Measurements from ENCODE around the gene MRPS30.
"Not testable (repeated sequence)": the region's sequence is repeated elsewhere in the genome, so short reads cannot be mapped to it uniquely, and the experiment has no call there.

MRPS30 gene

DNA sequence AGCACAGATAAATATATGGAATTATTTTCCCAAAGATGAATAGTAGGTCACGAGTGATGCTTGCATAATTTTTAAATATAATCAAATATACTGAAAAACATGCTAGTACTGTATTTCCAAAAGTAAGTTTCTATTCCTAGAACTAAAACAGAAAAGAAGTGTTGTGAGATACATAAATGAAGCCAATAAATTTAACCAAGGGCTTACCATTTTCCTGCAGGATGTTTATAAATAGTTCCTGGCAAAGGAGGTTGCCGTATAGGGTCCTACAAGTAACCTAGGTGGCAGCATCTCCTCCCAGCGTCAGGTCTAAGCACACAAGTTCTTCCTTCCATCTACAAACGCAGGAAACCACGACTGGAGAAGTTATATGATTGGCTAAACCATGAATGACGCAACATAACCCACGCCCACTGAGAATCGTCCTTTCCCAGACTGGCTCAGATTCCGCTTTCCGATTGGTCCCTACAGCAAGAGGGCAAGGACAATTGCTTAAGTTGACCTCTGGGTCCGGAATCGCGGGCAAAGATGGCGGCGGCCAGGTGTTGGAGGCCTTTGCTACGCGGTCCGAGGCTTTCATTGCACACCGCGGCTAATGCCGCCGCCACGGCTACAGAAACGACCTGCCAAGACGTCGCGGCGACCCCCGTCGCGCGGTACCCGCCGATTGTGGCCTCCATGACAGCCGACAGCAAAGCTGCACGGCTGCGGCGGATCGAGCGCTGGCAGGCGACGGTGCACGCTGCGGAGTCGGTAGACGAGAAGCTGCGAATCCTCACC is at the start of gene MRPS30:
Gene MRPS30, plus strand, starts transcription at position 513 of the 780 bp plus-strand sequence. Its CDS starts 16 bp downstream, at position 529.
- DNase-seq: peak; percentile 83

DNA sequence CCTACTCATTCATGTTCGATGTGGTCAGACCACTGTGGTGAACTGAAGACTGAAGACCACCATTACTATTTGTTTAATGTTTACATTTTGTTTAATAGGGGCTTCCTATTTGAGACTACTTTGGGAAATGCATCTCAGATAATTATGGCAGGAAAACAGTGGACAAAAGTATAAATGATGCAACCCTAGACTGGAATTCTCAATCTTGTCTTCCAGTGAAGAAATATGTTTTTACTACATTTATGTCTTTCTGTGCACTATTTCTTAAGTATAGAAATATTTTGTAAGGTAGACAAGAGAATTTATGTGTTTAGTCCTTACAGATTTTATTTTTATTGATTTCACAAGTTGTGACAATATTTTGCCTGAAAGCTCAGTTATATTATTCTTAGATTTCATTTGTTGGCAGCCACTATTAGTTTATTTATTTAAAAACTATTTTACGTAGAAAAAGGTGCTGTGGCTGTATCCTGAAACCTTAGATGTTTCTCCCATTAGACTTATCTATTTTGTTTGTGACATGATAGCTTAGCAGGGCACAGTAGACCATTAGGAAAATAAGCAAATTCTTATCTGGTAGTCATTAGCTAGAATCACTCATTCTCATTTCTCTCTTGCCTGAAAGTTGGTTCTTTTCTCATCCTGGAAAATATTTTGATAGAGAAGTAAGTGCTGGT is 39.4 kb upstream of the MRPS30 start:
- no peak for DNase-seq

DNA sequence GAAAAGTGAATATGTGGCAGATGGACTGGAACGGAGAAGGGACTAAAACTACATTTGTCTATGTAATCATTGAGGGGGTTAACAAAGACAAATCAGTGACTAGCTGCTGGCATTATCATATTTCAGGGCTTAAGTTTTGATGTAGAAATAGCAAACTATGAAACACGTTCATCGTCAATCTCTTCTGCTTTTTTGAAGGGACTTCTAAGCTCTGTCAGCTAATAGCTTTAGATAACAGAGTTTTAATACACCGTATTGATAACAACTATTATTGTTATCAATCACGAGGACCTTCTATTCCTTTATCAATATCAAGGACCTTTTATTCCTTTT is 38.9 kb upstream of the MRPS30 start:
- no peak for DNase-seq

DNA sequence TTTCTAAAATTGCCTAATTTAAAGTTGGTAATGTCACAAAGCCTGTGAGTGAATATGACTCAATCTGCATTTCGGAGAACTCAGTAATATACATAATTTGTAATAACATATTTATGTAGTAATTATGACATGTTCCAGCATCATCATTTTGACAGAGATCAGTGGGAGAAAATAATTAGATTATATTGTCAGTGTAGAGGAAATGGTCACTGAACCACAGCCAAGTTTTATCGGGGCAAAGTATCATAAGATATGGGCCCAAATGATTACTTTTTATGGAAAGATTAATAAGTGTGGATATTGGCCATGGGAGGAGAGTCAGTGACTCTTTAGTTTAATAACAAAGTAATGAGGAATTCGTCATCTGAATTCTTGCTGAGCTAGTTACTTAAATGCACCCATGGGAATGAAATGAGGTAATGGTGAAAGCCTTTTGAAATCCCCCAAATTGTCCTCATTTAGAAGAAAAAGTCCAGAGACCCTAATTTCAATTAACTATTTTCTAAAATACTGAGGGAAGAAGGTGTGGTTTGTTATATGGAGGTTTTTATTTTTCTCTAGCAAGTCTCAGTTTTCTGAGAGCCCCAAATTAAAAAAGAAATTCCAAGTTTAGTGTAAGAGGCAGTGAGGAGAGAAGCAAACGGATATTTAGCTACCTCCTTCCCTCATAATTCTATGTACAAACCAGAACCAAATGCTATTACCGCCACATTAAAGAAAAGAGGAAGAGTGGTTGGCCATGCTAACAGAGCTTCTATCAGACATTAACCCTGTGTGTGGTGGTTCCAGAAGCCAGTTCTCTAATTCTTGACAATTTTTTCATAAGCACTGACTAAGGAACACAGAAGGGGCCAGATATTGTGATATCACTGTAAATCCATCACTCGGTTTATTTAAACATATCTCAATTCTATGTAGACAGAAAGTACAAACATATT is 37.7 kb upstream of the MRPS30 start:
- DNase-seq: no peak

DNA sequence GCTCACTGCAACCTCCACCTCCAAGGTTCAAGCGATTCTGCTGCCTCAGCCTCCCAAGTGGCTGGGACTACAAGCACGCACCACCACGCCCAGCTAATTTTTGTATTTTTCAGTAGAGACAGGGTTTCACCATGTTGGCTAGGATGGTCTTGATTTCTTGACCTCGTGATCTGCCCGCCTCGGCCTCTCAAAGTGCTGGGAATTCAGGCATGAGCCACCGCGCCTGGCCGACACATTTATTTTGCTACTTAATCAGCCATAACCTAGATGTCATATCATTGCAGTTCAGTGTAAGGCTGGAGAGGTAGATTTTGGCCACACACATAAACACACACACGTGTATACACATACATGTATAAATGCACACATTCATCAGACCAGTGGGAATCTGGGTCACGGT is 36.4 kb upstream of the MRPS30 start:
- DNase-seq: not testable (repeated sequence)

DNA sequence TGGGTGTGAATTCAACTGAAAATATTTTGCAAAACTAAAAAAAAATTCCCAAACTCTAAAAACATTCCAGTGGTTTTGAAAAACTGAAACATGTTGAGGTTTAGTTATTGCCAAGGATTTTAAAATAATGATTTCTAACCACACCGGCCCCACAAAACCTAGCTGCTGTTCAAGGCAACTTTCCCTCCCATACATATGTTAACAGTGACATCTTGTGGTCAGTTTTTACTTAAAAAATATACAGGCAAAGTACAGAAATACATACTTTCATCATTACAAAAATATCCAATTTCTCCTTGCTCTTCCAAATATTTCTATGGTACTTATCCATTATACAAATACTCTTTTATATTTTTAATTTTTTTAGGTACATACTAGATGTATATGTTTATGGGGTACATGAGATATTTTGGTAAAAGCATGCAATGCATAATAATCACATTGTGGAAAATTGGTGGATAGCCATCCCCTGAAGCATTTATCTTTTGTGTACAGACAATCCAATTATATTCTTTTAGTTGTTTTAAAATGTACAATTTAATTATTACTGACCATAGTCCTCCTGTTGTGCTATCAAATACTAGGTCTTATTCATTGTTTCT is 34.4 kb upstream of the MRPS30 start:
- DNase-seq: no peak

DNA sequence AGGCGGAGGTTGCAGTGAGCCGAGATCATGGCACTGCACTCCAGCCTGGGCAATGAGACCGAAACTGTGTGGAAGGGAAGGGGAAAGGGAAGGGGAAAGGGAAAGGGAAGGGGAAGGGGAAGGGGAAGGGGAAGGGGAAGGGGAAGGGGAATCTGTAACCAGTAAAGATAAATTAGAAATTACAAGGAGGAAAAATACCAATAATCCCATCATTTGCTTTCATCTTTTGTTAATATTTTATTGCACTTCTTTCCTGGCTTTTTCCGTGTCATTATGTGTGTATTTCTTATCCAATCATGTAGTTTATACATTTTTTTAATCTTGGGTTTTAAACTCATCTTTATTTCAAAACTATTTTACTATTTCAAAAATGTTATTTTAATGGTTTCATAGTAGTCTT is 29.6 kb upstream of the MRPS30 start:
- no peak for DNase-seq

DNA sequence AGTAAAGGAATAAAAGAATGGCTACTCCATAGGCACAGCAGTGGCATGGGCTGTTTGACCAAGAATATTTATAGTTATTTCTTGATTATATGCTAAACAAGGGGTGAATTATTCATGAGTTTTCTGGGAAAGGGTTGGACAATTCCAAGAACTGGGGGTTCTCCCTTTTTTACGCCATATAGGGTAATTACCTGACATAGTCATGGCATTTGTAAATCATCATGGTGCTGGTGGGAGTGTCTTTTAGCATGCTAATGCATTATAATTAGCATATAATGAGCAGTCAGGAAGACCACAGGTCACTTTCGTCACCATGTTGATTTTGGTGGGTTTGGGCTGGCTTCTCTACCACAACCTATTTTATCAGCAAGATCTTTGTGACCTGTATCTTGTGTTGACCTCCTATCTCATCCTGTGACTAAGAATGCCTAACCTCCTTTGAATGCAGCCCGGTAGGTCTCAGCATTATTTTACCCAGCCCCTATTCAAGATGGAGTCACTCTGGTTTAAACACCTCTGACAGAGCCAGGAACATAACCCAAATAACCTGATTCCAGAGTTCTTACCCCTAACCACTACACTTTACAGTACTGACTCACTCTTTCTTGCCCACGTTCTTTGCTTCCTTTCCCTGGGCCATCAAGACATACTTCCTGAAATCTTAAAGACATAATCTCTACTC is 25.0 kb upstream of the MRPS30 start:
- no peak for DNase-seq

DNA sequence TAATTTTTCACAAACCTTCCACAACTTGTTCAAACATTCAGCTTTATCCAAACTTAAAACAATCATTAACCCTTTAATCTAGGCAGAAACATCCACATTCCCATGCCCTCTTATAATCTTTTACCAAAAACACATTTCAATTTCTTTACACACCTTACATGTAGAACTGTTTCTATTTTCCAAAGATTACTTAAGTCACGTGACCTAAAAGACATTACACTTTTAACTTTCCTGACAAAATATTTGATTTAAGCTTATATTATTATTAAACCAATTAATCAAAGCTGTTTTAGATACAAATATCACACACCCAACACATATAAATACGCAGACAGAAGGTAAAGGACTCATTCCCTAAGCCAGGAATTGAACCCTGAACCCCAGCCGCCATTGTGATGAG is 21.0 kb upstream of the MRPS30 start:
- no peak for DNase-seq

DNA sequence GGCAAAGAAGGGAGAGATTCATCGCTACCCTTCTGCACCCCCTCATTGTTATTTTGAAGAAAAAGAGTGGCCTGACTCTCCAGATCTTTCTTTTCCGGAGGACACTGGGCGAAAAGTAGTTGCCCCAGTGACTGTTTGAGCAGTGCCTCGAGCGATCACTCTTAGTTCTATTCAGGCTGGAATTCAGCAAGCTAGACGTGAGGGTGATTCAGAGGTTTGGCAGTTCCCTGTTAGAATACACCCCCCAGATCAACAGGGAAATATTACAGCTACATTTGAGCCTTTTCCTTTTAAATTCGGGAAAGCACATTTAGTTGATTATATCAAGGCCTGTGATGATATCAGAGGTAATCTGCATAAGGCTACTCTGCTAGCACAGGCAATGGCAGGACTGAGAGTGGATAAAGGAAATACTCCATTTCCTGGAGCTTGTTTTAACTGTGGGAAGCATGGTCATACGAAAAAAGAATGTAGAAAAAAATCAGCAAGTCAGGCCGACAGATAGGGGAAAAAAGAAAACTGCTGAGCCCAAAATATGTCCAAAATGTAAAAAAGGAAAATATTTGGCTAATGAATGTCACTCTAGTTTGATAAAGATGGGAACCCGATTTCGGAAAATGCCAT is 19.3 kb upstream of the MRPS30 start:
- DNase-seq: not testable (repeated sequence)

DNA sequence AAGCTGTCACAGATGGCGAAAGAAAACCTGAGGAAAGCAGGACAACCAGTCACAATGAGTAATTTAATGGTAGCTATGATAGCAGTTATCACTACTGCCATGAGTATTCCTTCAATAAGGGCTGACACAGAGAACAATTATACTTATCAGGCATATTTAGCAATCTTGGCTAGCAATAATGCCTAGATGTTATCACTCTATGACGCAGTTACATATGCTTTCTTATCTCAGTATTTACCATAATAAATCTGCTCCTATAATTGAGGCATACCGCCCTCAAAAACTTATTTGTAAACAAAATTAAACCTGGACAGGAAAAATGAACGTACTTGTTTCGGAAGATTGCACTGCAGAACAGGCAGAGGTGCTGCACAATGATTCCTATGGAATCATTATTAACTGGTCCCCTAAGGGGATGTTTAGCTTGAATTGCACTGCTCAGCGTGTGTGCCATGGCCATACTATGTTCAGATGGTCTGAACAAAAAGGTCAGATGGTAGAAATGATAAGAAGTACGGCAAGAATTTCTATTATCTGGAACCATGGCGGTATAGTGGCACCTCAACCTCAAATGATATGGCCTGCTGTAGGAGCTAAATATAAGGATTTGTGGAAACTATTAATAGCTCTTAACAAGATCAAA is 16.6 kb upstream of the MRPS30 start:
- not testable (repeated sequence) for DNase-seq

DNA sequence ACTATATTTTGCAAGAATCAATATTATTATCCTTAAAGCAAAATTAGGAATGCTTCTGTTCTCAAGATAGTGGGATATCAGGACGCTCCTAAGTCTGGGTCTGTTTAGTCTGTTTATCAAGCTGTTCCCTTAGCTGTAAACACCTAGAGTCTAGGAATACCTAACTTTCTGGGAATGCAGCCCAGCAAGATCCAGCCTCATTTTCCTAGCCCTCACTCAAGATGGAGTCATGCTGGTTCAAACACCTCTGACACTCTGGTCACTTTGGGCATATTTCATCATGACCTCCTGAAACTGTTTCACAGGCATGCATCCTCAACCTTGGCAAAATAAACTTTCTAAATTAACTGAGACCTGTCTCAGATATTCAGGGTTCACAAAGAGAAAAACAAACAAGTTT is 14.4 kb upstream of the MRPS30 start:
- DNase-seq: no peak

DNA sequence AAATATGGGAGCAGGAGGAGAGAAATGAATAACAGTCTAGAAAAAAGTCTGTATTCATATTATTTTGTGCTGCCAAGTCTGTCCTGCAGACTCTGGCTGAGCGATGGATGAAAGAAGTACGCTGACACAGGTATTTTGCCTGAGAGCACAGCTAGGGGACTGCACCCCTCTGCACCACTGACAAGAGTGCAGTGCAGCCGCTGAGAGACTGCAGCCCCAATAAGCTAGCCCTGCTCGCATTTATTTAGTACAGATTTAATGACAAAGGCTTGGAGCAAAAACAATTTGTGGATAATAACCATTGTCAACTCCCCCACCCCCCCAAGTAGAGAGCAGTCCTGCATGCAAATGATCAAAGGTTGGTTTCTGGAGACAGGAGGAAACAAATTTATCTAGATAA is 13.3 kb upstream of the MRPS30 start:
- no peak for DNase-seq

DNA sequence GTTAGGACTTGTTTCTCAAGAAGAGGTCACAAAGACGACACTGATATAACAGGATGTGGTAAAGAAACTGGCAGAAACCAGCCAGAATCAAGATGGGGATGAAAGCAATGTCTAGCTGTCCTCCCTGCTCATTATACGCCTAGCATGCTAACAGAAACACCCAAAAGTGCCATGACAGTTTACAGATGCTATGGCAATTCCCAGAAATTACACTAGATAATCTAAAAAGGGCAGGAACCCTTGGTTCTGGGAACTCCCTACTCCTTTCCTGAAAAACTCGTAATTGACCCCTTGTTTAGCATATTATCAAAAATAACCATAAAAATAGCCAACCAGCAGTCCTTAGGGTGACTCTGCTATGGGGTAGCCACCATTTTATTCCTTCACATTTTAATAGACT is 10.9 kb upstream of the MRPS30 start:
- DNase-seq: no peak

DNA sequence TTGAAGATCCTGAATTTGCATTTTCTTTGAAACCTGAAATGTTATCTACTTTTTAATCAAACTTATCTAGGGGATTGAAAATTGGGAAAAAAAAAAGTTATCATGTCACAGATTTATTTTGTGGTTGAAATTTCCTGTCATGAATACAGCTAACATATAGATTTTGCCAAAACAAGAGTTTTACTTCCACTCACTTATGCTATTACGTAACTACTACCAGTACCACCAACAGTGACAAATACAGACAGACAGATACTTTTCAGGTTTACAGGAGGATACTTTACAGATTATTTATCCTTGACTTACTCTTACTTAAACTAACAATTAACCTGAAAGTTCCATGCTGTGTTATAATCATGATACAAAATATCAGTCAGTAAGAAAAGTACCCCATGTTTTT is 6.8 kb upstream of the MRPS30 start:
- DNase-seq: no peak

DNA sequence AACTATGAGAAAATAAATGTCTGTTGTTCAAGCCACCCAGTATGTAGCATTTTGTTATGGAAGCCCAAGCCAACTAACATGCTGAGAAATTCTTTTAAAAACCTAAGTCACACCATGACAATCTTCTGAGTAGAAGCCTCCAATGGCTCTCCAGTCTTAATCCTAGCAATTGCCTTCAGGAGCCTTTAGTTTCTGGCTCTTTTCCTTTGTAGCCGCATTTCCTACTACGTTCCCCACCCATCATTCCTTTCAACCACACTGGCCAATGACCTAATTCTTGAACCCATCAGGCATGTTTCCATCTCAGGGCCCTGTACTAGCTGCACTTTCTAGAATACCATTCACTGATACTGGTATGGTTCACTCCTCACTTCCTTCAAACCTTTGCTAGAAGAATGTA is 2.1 kb upstream of the MRPS30 start:
- no peak for DNase-seq

DNA sequence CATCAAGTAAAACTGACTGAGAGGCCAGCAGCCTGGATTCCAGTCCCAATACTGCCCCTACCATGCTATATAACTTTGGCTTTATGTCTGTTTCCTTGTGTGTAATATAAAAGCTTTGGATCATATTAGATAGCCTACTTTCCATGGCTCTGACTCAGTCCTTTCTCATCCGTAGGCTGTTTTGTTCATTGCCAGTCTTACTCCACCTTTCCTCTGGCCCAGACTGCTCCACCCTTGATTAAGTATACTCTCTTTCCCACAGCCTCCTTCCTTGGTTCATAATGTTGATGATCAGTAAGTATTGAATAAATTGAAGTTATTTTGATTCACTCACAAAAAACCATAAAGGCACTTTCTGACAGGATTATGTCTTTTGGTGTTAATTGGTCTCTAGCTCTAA is 1.5 kb upstream of the MRPS30 start:
- DNase-seq: no peak

DNA sequence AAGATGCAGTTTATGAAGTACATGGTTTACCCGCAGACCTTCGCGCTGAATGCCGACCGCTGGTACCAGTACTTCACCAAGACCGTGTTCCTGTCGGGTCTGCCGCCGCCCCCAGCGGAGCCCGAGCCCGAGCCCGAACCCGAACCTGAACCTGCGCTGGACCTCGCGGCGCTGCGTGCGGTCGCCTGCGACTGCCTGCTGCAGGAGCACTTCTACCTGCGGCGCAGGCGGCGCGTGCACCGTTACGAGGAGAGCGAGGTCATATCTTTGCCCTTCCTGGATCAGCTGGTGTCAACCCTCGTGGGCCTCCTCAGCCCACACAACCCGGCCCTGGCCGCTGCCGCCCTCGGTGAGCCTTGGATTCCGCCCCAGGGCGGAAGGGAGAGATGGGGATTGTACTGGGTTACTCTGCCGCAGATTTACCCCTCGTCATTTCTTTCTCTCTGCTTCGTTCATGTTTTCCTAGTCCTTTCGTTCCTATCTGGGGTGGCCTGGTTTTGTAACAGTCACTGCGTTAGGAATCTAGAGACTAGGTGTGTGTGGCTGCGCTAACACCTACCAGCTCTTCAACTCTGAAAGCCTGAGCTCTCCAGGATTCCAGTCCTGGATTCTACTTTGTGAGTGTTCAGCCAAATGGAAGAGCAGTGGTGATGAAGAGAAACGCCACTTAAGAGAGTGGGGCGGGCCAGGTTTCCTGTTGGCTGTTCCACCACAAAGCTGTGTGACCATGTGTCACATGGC is 638 bp downstream of the MRPS30 start:
- DNase-seq: peak; percentile 22

DNA sequence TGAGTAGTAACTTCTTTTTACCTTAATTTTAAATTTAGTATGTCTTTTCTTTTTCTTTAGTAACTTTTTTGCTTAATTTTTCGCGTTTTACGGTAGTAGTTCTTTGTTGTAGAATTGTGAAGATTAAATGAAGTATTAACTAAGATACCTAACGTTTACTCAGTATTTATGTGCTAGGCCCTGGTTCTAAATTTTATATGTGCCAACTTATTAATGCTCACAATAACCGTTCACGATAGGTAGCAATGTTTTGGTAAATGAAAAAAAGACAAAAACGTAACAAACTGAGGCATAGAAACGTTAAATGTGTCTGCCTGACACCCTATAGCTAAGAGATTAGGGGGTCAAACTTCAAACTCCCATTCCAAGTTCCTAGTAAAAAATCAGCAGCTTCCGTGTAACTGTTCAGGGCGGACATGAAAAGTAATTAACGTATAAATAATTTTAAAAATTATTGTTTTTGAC is 1.2 kb downstream of the MRPS30 start:
- DNase-seq: no peak

DNA sequence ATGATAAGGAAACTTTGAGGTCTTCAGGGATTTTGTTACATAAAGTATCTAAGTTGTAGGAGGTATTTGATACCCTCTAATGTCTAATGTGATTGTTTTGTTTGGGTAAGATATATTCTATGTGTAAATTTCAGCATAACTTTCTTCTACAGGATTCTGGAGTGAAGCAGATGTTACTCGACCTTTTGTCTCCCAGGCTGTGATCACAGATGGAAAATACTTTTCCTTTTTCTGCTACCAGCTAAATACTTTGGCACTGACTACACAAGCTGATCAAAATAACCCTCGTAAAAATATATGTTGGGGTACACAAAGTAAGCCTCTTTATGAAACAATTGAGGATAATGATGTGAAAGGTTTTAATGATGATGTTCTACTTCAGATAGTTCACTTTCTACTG is 6.0 kb downstream of the MRPS30 start:
- DNase-seq: no peak

DNA sequence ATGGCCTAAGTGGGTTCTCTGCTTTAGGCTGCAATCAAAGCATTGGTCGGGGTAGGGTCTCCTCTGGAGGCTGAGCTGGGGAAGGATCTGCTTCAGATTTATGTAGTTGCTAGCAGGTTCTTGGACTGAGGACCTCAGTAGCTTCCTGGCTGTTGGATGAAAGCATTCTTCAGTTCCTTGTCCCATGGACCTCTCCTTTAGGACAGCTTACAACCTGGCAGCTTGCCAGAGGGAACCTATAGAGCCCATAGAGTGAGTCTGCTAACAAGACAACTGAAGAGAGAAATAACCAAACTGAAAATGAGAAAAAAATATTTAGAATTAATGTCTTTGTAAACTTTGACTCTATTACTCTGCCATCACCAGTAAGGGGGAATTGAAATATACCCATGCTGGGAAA is 12.4 kb downstream of the MRPS30 start:
- no peak for DNase-seq

Data from activated CD4-positive, alpha-beta T cell treated with anti-CD3 and anti-CD28 coated beads, Interleukin-2, amount 50 U/mL, for 1 hour (primary cell).